HG02571 (cell line): ENCODE results near the gene THG1L.
"Not testable (repeated sequence)": the region's sequence is repeated elsewhere in the genome, so short reads cannot be mapped to it uniquely, and the experiment has no call there.

ENCODE experiments used
- ATAC-seq: cut with Tn5 transposase; IDR thresholded peaks from one replicate; pipeline ENCODE4 v1.9.1; 2021; ENCODE audit warnings: mild to moderate bottlenecking, moderate library complexity; ENCODE audit not compliant: unreplicated experiment

Gene THG1L

DNA sequence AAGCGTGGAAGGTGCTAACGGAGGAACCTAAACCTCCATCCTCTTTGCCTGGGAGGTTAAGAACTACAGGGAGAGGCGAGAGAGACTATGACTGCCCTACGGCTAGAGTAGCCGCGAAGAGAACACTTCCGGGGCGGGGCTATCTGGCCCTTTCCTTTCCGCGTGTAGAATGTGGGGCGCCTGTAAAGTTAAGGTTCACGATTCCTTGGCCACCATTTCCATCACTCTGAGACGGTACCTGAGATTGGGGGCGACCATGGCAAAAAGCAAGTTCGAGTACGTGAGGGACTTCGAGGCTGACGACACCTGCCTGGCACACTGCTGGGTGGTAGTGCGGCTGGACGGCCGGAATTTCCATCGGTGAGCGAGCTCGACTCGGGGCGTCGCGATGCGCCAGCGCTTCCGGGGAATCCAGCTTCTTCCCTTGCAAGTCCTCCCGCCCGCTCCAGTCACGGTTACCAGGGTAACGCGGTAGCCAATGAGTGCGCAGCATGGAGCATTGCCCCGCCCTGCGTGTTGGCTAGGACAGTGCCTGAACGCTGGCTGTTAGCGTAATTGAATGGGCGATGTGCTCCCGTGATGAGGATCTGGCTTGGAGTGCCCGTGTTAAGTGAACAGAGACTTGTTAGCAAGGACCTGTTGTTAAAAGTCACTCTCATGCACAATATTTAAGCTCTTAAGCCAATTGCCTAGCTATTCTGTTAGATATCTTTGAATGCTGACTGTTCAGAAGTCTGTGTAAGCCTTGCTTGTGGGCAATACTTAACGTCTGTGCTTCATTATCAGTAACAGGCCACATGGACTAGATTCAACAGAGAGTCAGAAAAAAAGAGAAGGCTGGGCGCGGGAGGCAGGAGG, at the start of gene THG1L:
THG1L (plus strand) TSS at position 149 of the 858 bp plus-strand sequence; CDS start at position 170, 21 bp downstream.
- peak; percentile 92 for ATAC-seq

DNA sequence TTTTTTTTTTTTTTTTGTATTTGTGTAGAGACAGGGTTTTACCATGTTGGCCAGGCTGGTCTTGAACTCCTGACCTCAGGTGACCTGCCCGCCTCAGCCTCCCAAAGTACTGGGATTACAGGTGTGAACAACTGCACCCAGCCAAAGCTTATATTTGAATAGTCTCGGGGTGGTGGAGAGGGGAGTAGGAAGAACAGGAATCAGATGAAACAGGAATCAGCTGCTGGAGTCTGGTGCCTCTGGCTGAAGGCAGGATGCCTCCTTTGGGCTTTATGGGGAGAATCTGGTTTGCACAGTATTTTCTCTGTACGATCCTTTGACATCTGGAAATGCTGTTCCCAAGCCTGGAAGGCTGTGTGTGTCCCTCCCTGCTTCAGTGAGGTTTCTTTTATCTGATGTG, 49.0 kb upstream of the THG1L start:
- no peak for ATAC-seq

DNA sequence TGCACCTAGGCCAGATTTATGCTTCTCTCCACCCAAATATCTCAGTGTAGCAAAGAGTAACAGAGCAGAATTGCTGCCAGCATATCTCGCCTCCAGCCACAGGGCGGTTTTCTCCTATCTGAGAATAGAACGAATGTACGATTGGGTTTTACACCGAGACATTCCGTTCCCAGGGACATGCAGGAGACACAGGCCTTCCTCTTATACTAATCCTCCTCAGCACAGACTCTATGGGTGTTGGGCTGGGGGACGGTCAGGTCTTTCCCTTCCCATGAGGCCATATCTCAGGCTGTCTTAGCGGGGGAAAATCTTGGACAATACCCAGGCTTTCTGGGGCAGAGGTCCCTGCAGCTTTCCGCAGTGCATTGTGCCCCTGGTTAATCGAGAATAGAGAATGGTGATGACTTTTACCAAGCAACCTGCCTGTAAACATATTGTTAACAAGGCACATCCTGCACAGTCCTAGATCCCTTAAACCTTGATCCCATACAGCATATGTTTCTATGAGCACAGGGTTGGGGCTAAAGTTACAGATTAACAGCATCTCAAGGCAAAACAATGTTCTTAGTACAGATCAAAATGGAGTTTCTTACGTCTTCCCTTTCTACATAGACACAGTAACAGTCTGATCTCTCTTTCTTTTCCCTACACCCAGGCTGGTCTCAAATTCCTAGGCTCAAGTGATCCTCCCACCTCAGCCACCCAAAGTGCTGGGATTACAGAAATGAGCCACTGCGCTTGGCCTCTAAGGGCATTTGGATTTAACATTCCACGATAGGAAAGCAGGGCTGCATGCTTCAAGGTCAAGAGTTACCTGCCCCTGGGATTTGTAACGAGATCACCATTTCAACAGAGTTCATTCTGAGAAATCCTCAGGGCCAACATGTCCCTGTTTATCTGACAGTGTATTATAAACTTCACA, 44.7 kb upstream of the THG1L start:
- ATAC-seq = not testable (repeated sequence)

DNA sequence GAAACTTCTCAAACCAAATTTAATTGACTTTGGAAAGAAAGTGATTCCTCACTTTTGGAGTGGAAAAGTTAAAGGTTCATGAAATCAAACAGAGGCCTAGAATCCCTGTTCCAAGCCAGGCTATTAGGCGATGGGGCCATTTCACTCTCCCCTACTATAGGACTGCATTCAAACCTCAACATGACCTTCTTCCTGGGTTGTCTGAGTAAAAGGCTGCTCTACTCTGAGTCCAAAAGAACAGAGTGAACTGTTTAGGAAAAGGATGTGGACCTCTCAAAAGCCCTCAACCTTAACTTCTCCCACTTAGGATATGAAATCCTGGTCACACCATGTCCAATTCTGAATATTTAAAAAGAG, 44.0 kb upstream of the THG1L start:
- no peak for ATAC-seq

DNA sequence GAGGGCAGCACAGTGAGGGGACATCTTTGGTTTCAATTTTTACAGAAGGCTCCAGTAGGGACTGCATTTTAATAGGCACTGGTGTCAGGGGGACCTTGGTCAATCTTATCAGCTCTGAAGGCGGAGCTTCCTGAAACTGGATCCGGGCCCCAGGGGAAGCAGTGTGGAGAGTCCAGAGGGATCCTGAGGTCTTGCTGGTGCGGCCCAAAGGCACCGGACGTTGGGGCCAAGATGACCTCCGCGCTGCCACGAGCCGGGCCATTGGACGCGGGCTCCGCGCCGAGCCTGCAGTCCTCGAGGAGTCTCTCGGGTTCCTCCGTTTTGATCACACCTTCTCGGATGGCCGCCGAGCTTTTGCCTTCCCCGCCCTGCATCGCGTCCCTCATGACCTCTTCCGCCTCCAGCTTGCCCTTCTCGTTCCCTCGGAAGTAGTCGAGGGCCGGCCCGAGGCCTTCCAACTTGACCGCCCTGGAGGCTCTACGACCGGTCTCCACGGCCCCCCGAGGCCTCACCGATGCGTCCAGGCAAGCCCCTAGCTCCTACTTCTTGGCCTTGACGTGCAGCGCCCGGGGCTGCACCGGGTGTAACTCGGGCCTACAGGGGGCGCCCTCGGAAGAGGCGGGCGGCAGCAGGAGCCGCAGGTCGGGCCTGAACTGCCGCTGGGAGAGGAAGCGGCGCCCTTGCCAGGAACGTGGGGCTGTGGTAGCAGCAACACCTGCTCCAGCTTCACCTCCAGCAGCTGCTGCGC, 41.1 kb upstream of the THG1L start:
- ATAC-seq = no peak

DNA sequence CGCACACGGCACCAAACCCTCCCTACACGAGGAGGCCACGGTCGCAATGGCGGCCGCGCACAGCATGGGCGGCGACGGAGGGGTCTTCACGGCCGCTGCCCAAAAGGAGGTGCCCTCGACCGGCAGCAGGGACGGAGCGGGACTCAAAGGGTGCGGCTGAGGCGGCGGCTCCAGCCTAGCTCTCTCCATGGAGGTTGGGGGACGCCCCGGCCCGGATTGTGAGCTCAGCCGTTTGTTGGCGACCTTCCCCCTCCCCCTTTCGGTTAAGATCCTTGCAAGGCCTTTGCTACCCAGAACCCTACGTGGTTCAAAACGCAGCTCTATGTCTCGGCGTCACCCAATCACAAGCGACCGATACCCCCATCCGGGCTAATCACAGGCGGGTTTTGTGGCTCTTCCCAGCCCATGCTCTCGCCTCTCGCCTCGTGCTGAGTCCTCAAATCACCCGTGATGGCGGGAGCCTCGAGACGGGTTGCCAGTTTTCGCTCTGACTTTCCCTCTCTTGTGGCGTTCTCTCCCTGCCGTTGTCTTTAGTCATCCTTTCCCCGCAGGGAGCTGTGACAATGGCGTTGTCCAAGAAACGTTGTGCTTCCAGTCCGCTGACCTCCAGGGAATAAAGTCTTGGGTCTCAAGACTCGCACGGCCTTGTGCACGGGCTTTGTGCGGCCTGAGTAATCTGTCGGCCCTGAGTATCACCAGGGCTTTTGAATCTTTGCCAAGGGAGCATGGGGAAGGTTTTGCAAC, 40.4 kb upstream of the THG1L start:
- ATAC-seq = no peak

DNA sequence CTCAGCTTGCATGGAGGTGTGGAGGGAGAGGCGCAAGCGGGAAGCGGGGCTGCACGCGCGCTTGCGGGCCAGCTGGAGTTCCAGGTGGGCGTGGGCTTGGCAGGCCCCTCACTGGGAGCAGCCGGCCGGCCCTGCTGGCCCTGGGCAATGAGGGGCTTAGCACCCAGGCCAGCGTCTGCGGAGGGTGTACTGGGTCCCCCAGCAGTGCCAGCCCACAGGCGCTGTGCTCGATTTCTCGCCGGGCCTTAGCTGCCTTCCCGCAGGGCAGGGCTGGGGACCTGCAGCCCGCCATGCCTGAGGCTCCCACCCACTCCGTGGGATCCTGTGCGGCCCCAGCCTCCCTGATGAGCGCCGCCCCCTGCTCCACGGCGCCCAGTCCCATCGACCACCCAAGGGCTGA, 37.4 kb upstream of the THG1L start:
- ATAC-seq = not testable (repeated sequence)

DNA sequence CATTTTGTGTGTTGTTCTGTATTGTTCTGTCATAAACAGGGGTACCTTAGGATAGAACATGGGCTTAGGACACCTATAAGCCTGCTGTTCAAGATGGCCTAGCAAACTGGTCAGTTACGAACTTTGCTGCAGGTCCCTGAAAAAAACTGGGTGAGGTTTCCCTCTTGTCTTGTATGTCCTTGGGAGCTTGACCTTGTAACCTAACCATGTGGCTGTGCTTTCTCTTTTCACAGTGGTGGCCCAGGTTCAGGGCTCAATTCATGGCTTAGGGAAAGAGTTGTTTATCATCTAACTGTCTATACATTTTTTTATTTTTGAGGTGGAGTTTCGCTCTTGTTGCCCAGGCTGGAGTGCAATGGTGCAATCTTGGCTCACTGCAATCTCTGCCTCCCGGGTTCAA, 35.1 kb upstream of the THG1L start:
- ATAC-seq = not testable (repeated sequence)

DNA sequence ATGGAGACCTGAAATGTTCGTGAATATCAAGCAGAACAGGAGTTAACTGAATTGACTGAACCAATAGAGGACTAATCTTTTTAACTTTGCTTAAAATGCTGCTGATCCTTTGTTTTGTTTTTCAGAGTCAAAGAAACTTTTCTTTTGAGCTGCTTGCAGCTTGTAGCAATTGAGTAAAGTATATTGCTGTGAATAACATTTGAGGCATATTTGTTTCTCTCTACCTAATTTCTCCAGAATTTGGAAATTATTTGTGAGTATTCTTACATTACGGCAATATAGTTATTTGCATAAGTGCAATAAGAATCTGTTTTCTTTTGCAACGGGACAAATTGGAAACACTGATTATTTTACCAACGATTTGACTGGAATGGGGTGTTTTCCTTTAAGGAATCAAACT, 32.5 kb upstream of the THG1L start:
- not testable (repeated sequence) for ATAC-seq

DNA sequence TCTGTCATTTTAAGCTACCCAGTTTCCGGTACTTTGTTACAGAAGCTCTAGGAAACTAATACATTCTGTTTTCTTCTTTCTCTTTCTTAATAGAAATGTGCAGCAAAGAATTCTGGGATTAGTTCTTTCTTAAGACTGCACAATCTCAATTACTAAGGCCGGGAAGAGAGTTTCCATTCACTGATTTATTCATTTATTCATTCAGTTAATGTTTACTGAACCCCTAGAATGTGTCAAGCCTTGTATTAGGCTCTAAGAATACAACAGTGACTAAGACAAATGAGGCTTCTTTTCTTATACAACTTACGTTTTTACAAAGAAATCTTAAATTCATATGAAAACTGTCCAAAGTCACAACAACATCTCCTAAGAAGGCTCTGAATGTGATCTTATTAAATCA, 27.5 kb upstream of the THG1L start:
- no peak for ATAC-seq

DNA sequence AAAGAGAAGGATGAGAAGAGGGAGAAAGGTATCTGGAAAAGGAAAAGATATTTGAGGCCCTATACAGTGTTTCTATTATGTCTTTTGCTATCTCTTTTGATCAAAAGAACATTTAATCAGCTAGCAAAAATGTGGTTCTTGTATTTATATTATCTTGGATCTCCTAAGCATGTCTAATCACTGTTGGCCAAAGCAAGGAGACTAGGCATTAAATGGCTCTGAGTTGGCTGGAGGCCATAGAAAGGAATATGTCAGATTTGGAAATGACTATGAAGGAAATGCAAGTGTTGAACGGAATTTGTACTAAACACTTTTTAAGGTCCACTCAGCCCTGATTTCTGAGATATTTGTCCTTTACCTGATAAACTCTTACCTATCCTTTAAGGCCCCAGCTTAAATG, 22.4 kb upstream of the THG1L start:
- no peak for ATAC-seq

DNA sequence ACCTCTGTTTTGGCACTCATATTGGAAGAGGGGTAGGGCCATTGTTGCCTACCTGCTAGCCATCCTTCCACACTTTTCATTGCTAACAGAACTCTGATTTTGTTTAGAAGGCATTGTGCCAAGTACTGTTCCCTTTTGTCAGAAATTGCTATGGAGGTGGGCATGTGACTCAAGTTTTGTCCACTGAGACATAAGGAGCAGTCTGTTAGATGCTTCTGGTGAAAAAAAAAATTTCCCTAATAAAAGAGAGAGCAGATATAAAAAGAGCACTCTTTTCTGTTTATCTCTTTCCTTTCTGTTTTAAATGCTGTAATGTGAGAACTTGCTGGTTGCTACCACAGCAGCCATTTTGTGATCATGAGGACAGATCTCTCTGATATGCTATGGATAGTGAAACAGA, 21.9 kb upstream of the THG1L start:
- no peak for ATAC-seq

DNA sequence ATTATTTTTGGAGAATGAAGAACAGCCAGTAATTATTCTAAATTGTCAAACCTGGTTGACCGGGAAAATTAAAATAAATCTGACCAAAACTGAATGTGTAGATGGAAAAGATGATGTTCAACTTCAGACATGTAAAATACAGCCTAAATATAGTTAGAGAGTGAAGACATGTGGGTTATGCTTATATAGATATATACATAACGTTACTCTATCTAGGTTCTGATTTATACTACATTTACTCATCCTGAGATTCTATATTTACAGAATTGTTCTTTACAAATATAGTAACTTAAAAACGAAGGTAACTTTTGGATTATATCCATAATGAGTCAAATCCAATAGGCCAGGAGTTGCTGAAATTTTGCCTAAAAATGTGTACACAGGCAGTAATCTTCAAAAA, 20.8 kb upstream of the THG1L start:
- ATAC-seq = no peak

DNA sequence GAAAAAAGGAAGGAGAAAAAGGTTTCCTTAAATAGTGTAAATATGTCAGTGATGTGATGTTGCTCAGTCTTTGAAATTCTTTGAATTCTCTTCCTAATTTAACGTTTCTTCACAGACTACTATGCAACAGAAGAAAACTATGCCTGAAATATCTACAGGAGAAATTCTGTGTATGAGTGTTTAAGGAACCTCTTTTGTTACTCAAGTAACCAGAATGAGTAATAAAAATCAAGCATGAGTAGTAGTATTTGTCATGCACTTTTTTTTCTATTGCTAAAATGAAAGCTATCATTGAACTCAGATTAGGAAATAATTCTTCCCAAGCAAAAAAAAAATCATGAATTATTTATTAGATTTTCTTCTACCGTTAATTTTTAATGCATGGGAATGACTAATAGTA, 20.3 kb upstream of the THG1L start:
- ATAC-seq = no peak

DNA sequence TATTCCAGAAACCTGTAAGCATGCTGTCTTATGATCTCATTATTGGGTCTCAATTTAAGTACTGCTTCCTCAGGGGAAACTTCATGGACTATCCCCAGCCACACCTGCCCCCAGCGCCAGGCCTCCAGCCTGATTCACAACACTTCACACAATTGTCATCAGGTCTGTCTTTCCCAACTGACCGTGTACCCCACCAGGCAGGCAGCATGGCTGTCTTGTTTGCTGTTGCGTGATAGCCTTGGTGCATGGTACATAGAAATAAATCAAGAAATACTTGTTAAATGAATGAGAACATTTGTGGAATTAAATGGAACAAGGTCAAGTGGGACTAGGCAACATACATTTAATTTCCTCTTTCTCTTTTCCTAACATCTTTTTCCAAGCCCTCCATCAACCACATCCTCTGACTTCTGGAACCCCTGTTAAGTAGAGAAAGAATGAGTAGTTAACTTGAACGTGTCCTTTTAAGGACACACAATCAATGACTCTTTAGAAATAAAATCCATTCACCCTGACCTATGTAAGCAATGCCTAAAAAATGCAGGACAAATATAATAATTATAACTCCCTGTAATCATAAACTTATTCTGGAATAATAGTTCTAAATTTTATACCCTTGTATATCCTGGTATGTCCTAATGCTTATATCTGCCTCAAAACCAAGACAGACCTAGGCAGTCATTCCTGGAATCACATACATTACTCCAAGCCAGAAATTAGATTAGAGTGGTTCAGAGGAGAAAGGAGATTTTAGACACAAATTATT, 17.2 kb upstream of the THG1L start:
- ATAC-seq = no peak

DNA sequence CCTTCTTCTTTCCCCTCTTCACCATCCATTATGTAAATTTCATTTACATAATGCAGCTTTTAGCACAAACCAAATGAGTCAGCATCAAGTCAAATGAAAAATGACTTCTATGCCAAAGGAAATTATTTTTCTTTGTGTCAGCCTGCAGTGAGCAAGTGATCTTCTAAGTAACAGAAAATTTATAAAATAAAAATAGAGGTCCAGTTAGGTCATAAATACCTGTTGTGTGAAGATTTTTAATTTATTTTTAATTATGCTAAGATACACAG, 16.7 kb upstream of the THG1L start:
- ATAC-seq = no peak

DNA sequence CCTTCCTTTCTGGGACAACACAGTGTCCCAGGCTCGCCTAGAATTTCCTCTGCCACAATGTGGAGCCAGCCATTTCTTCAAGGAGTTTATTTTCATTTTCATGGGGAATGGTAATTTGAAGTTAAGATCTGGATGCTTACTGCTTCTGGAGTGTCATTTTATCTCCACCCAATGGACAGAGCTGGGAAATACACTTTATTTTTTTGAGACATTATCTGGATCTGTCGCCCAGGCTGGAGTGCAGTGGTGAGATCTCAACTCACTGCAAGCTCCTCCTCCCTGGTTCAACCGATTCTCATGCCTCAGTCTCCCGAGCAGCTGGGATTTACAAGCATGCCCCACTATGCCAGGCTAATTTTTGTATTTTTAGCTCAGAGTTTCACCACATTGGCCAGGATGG, 12.7 kb upstream of the THG1L start:
- no peak for ATAC-seq

DNA sequence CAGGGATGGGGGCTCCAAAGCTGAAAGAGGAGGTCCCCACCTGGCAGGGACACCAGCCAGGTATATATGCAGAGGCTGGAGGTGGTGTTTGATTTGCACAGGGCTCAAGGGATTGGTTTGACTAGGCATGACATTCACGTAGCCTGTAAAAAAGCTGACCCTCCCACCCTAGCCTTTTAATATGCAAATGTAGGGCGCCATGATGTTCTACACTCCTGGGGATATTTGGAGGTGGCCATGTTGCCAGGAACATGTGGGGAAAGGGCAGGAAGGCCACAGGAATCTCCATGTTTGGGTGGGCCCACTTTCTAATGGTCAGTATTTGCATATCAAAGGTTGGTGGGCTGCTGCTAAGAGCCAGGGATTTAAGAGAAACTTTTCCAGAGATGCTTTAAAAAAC, 12.0 kb upstream of the THG1L start:
- ATAC-seq = no peak

DNA sequence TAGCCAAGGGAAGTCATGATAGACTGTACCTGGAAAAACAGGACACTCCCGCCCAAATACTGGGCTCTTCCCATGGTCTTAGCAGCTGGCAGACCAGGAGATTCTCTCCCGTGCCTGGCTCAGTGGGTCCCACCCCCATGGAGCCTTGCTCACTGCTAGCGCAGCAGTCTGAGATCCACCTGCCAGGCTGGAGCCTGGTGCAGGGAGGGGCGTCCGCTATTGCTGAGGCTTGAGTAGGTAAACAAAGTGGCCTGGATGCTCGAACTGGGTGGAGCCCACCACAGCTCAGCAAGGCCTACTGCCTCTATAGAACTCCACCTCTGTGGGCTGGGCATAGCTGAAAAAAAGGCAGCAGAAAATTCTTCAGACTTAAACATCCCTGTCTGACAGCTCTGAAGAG, 10.1 kb upstream of the THG1L start:
- no peak for ATAC-seq

DNA sequence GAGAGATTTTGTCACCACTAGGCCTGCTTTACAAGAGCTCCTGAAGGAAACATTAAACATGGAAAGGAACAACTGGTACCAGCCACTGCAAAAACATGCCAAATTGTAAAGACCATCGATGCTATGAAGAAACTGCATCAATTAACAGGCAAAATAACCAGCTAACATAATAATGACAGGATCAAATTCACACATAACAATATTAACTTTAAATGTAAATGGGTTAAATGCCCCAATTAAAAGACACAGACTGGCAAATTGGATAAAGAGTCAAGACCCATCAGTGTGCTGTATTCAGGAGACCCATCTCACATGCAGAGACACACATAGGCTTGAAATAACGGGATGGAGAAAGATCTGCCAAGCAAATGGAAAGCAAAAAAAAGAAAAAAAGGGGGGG, 8.3 kb upstream of the THG1L start:
- not testable (repeated sequence) for ATAC-seq
